Brain microvascular endothelial cell (primary cell): ENCODE data around the gene ISG20L2.

Source experiments
- DNase-seq: peaks from one replicate; pipeline ENCODE4 v3.0.0-alpha.2; 2020
- H3K27ac ChIP-seq: fragments of 250-450 bp; sonication (Bioruptor Pico); 2 replicates; pipeline ENCODE4 v1.5.1; 2020; ENCODE audit warnings: mild to moderate bottlenecking, moderate library complexity
- H3K27me3 ChIP-seq: fragments of 250-450 bp; sonication (Bioruptor Pico); replicated peaks from 2 replicates; pipeline ENCODE4 v1.5.1; 2020; ENCODE audit warnings: mild to moderate bottlenecking
- H3K36me3 ChIP-seq: fragments of 250-450 bp; sonication (Bioruptor Pico); replicated peaks from 2 replicates; pipeline ENCODE4 v1.5.1; 2020; ENCODE audit warnings: mild to moderate bottlenecking
- H3K4me3 ChIP-seq: 2 replicates; pipeline ENCODE4 v1.5.1; 2011; ENCODE audit warnings: low read depth, mild to moderate bottlenecking, control low read depth, low read length, moderate library complexity
- in situ Hi-C: cut with HindIII; loops from 2 replicates; pipeline ENCODE4 v1.10.0; 2017; ENCODE audit warnings: low sequenced_read_pairs, low pct_ligation_motif_present
- TF ChIP-seq, protein P1 (sequence below): IDR thresholded peaks from 2 replicates; pipeline ENCODE4 v1.5.1; 2011; ENCODE audit warnings: low read depth, mild to moderate bottlenecking, moderate library complexity, low read length, control low read depth, inconsistent platforms; ENCODE audit errors: missing control alignments

ISG20L2 gene

GRCh38 chr1:156741481-156741983, 13.0 kb upstream of the ISG20L2 start:
- in situ Hi-C loops, result no loop called here
- H3K27ac ChIP-seq, result peak overlapping the region; percentile 58
- peaks cover 34% of the 10 kb centered on the region for H3K36me3 ChIP-seq
- DNase-seq, result no peak
- H3K27me3 ChIP-seq, result no peaks in the 10 kb centered on the region
- TF ChIP-seq, protein P1, sequence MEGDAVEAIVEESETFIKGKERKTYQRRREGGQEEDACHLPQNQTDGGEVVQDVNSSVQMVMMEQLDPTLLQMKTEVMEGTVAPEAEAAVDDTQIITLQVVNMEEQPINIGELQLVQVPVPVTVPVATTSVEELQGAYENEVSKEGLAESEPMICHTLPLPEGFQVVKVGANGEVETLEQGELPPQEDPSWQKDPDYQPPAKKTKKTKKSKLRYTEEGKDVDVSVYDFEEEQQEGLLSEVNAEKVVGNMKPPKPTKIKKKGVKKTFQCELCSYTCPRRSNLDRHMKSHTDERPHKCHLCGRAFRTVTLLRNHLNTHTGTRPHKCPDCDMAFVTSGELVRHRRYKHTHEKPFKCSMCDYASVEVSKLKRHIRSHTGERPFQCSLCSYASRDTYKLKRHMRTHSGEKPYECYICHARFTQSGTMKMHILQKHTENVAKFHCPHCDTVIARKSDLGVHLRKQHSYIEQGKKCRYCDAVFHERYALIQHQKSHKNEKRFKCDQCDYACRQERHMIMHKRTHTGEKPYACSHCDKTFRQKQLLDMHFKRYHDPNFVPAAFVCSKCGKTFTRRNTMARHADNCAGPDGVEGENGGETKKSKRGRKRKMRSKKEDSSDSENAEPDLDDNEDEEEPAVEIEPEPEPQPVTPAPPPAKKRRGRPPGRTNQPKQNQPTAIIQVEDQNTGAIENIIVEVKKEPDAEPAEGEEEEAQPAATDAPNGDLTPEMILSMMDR, result no peak
- peak overlapping the region; percentile 33 for H3K4me3 ChIP-seq

GRCh38 chr1:156740741-156741480, 12.3 kb upstream of the ISG20L2 start, which contains the start of gene MRPL24:
Gene MRPL24, minus strand, starts transcription at chr1:156741088. Its CDS starts 2,384 bp downstream, at chr1:156738704.
- Histone ChIP-seq H3K27ac (peak within 1 kb of the TSS; percentile 58), H3K36me3 (peaks cover 37% of the 10 kb centered on the region), H3K4me3 (peak within 1 kb of the TSS; percentile 92), H3K27me3 (no peaks in the 10 kb centered on the region)
- peak; percentile 100 for DNase-seq
- TF ChIP-seq, protein P1, result no peak
- in situ Hi-C loops, result no loop called here

- peak overlapping the region; percentile 14 for H3K27ac ChIP-seq
- H3K4me3 ChIP-seq, result peak overlapping the region; percentile 92
- peaks cover 37% of the 10 kb centered on the region for H3K36me3 ChIP-seq
- no peak for DNase-seq
- H3K27me3 ChIP-seq, result no peaks in the 10 kb centered on the region
- in situ Hi-C loops, result no loop called here
- TF ChIP-seq, protein P1, result no peak
Observed at GRCh38 chr1:156740237-156740740, 11.7 kb upstream of the ISG20L2 start.

DNA sequence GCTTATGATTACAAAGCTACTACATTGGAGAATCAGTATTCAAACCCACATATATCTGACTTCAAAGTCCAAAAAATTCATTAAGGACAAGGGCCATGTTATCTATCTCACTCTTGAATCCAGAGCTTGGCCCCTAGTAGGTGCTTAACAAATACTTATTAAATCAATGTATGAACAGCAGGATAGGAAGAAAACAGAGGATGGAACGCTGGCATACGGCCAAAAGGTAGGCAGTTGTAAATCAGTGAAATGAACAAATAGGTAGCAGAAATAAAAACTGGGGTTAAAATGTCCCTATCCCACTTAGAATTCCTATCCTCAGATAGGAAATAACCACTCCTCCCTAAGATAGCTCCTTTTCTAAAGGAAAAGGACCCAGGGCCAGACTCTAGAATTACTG, 10.3 kb upstream of the ISG20L2 start:
- H3K4me3 ChIP-seq, result no peak overlapping the region
- H3K36me3 ChIP-seq, result peaks cover 37% of the 10 kb centered on the region
- no peak overlapping the region for H3K27ac ChIP-seq
- in situ Hi-C loops, result no loop called here
- TF ChIP-seq, protein P1, result no peak
- H3K27me3 ChIP-seq, result no peaks in the 10 kb centered on the region
- DNase-seq, result no peak

DNA sequence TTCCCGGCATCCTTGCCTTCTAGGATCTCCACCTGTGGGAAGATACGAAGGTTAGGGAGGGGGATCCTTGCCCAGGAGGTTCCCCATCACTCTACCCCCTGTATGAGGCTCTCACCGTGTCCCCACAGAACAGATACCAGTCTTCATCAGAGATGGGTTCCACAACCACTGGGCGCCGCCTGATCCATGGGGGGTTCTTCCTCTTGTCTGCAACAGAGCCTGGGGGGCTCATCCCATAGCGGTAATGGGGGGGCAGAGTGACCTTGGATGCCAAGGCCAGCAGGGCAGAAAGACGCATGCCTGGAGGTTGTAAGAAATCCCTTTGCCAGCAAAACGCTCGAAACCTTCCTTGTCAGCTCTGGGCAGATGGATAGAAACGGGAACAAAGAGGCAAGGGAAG, 9.8 kb upstream of the ISG20L2 start:
- no peaks in the 10 kb centered on the region for H3K27me3 ChIP-seq
- TF ChIP-seq, protein P1, result no peak

More for the DNA sequence above, 9.8 kb upstream of the ISG20L2 start:
- no peak overlapping the region for H3K27ac ChIP-seq
- no peak overlapping the region for H3K4me3 ChIP-seq
- in situ Hi-C loops, result no loop called here
- DNase-seq, result no peak
- H3K36me3 ChIP-seq, result peaks cover 37% of the 10 kb centered on the region
